GM12891 (cell line): Measurements from ENCODE around the gene PTPN12.

Experiments used
- PAX5 ChIP-seq: IDR thresholded peaks from 2 replicates; pipeline ENCODE4 v1.6.1; 2011; ENCODE audit warnings: low read length, moderate library complexity, mild to moderate bottlenecking; ENCODE audit not compliant: insufficient read depth, severe bottlenecking
- POLR2A ChIP-seq: IDR thresholded peaks from 2 replicates; pipeline ENCODE4 v1.6.1; 2011; ENCODE audit warnings: low read depth, low read length, control low read depth
- POLR2AphosphoS5 ChIP-seq: IDR thresholded peaks from 2 replicates; pipeline ENCODE4 v1.6.1; 2011; ENCODE audit warnings: low read depth, low read length, control low read depth
- POU2F2 ChIP-seq: IDR thresholded peaks from 2 replicates; pipeline ENCODE4 v1.6.1; 2011; ENCODE audit warnings: low read depth, mild to moderate bottlenecking, control low read depth, low read length, moderate library complexity
- TAF1 ChIP-seq: IDR thresholded peaks from 2 replicates; pipeline ENCODE4 v1.6.1; 2011; ENCODE audit warnings: low read depth, low read length, control low read depth

GRCh38 chr7:77626586-77627308 is 89.7 kb downstream of the PTPN12 start:
- TF ChIP-seq POLR2AphosphoS5, result no peak
- no peak for TF ChIP-seq POLR2A
- no peak for TF ChIP-seq POU2F2
- no peak for TF ChIP-seq TAF1
- TF ChIP-seq PAX5, result no peak
